ENCODE measurements around the gene CPSF4. TPM values are rescaled to one million over a fixed set of nuclear protein-coding genes. Genes with fewer than 3 reads are reported as not detected.

The CPSF4 gene
- total and polyA plus RNA-seq, 4 experiments from 2014 or later: 21.9 to 54.7 (median 38.0) TPM

DNA sequence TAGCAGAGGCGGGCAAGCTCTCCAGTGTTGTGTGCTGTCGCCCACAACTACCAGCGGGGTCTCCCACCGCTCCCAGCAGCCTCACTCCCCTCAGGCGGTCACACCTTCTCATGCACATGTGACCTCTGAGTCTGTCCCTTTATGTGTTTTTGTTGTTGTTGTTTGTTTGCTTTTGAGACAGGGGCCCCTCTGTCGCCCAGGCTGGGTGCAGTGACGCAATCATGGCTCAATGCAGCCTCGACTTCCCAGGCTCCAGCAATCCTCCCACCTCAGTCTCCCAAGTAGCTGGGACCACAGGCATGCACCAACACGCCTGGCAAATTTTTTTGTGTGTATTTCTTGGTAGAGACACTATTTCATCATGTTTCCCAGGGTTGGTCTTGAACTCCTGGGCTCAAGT lies 1.5 kb downstream of the CPSF4 start:
- no peak overlapping the region for H3K27ac ChIP-seq (ENCODE audit: low read depth, low read length)
- peaks cover 17% of the 10 kb centered on the region for H3K4me1 ChIP-seq (ENCODE audit: insufficient read depth, low read length)
- H3K9me3 ChIP-seq (ENCODE audit: control insufficient read depth in 1 of 2, low read length in 2 of 2): no peaks in the 10 kb centered on the region
- DNase-seq: no peak
- ChIA-PET POLR2A (ENCODE audit: partially characterized antibody) (interaction anchor here (1.0 to 3.1 kb wide), 3 partner anchors 10 to 60 kb away, joined by 3 to 25 read pairs (median 3); partner anchors contain the start of genes BUD31, PDAP1 and ZNF394), CTCF (ENCODE audit: partially characterized antibody) (no interaction called here)
- H3K27ac Mint-ChIP-seq: peak overlapping the region in 6 of 7 donors; percentile 22 to 95 (median 92)
- peak overlapping the region; percentile 95 to 98 (median 97) for H3K4me3 Mint-ChIP-seq
- no peaks in the 10 kb centered on the region for H3K27me3 ChIP-seq (ENCODE audit: insufficient read depth, low read length)
- peaks cover 17 to 40% (median 30%) of the 10 kb centered on the region in 4 donors for H3K4me1 Mint-ChIP-seq
- intact Hi-C loops (cut with micrococcal nuclease): no loop called here
- H3K36me3 Mint-ChIP-seq: peaks cover 3 to 25% of the 10 kb centered on the region in 2 donors
- H3K4me3 ChIP-seq (ENCODE audit: low read length in 2 of 2): peak overlapping the region in 1 of 2 donors; percentile 77
- no peaks in the 10 kb centered on the region for H3K27me3 Mint-ChIP-seq
- no peaks in the 10 kb centered on the region for H3K9me3 Mint-ChIP-seq
- H3K36me3 ChIP-seq (ENCODE audit: insufficient read depth, low read length): peaks cover 9% of the 10 kb centered on the region

DNA sequence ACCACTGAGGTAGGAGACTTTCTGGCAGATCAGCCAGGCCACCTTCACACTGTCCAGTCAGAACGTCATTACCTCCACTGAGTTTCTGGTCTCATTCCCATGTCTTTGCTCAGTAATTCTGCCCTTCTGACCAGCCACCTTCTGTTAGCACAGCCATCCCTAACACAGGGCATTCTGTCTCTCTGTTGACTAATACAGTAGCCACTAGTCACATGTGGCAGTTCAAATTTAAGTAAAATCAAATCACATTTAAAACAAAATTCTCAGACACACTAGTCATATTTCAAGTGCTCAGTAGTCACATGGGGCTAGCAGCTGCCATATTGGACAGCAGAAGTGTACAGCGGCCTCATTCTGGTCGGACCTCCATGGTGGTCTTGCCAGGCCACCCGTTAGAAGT lies 7.4 kb downstream of the CPSF4 start:
- Histone ChIP-seq H3K27ac (ENCODE audit: low read depth, low read length) (no peak overlapping the region), H3K4me3 (ENCODE audit: low read length in 2 of 2) (no peak overlapping the region), H3K9me3 (ENCODE audit: control insufficient read depth in 1 of 2, low read length in 2 of 2) (no peaks in the 10 kb centered on the region), H3K36me3 (ENCODE audit: insufficient read depth, low read length) (peaks cover 47% of the 10 kb centered on the region), H3K4me1 (ENCODE audit: insufficient read depth, low read length) (no peaks in the 10 kb centered on the region), H3K27me3 (ENCODE audit: insufficient read depth, low read length) (no peaks in the 10 kb centered on the region)
- DNase-seq: no peak
- H3K9me3 Mint-ChIP-seq: no peaks in the 10 kb centered on the region
- intact Hi-C loops (cut with micrococcal nuclease): no loop called here
- H3K4me3 Mint-ChIP-seq: no peak overlapping the region
- no peaks in the 10 kb centered on the region for H3K27me3 Mint-ChIP-seq
- H3K4me1 Mint-ChIP-seq: peaks cover 2 to 19% (median 10%) of the 10 kb centered on the region in 4 donors
- H3K27ac Mint-ChIP-seq: peak overlapping the region in 1 of 7 donors; percentile 59
- CTCF ChIA-PET (ENCODE audit: partially characterized antibody): no interaction called here
- POLR2A ChIA-PET (ENCODE audit: partially characterized antibody): no interaction called here
- H3K36me3 Mint-ChIP-seq: peaks cover 19 to 49% of the 10 kb centered on the region in 2 donors

DNA sequence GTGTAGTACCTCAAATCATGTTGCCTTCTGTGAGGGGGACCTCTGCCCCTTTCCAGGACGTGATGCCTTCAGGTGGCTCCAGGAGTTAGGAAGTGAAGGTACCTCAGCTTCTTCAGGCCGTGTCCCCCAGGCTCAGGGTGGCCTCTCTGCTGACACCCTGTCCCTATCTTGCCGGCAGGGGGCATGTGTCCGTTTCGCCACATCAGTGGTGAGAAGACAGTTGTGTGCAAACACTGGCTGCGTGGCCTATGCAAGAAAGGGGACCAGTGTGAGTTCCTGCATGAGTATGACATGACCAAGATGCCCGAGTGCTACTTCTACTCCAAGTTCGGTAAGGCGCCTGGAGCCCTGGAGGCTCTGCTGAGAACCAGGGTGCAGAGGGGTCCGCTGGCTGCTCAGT lies 9.2 kb downstream of the CPSF4 start:
- Histone ChIP-seq H3K27me3 (ENCODE audit: insufficient read depth, low read length) (no peaks in the 10 kb centered on the region), H3K4me3 (ENCODE audit: low read length in 2 of 2) (no peak overlapping the region), H3K27ac (ENCODE audit: low read depth, low read length) (no peak overlapping the region), H3K36me3 (ENCODE audit: insufficient read depth, low read length) (peaks cover 47% of the 10 kb centered on the region), H3K9me3 (ENCODE audit: control insufficient read depth in 1 of 2, low read length in 2 of 2) (no peaks in the 10 kb centered on the region), H3K4me1 (ENCODE audit: insufficient read depth, low read length) (no peaks in the 10 kb centered on the region)
- DNase-seq: no peak
- Mint-ChIP-seq H3K9me3 (no peaks in the 10 kb centered on the region), H3K27me3 (no peaks in the 10 kb centered on the region), H3K36me3 (peaks cover 20 to 47% of the 10 kb centered on the region in 2 donors), H3K27ac (peak overlapping the region in 1 of 7 donors; percentile 80), H3K4me3 (no peak overlapping the region), H3K4me1 (peaks cover 0 to 11% (median 5%) of the 10 kb centered on the region in 4 donors)
- intact Hi-C loops (cut with micrococcal nuclease): no loop called here
- ChIA-PET CTCF (ENCODE audit: partially characterized antibody) (no interaction called here), POLR2A (ENCODE audit: partially characterized antibody) (interaction anchor here (0.6 to 1.1 kb wide), 2 partner anchors 18 to 40 kb away, joined by 3 read pairs; partner anchors contain the start of genes ATP5MF and PDAP1)

DNA sequence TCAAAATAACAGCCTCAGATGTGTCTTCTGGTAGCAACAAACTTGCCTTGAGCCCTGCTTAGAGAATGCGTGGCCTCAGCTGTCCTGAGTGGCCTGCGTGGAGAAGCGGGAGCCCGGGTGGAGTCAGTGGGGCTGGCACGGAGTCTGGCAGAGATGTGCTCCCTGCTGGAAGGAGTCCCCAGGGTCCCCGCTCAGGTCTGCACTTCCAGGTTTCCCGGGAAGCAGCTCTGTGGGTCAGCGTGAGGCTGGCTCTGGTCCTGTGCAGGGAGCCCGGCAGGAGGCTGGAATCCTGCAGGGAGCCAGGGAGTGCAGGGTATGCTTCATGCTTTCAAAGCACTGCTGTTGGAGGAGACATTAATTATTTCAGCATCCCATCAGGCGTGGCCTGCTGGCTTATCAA lies 10.1 kb downstream of the CPSF4 start:
- Mint-ChIP-seq H3K27ac (no peak overlapping the region), H3K27me3 (no peaks in the 10 kb centered on the region), H3K36me3 (peaks cover 23 to 46% of the 10 kb centered on the region in 2 donors), H3K4me3 (no peak overlapping the region), H3K4me1 (peaks cover 0 to 5% (median 2%) of the 10 kb centered on the region in 4 donors), H3K9me3 (no peaks in the 10 kb centered on the region)
- no peak overlapping the region for H3K4me3 ChIP-seq (ENCODE audit: low read length in 2 of 2)
- ChIA-PET CTCF (ENCODE audit: partially characterized antibody) (no interaction called here), POLR2A (ENCODE audit: partially characterized antibody) (interaction anchor here (0.7 to 1.1 kb wide), 2 partner anchors 17 to 40 kb away, joined by 3 read pairs; partner anchors contain the start of genes ATP5MF, BUD31 and PDAP1)
- H3K9me3 ChIP-seq (ENCODE audit: control insufficient read depth in 1 of 2, low read length in 2 of 2): no peaks in the 10 kb centered on the region
- intact Hi-C loops (cut with micrococcal nuclease): no loop called here
- peaks cover 50% of the 10 kb centered on the region for H3K36me3 ChIP-seq (ENCODE audit: insufficient read depth, low read length)
- H3K27me3 ChIP-seq (ENCODE audit: insufficient read depth, low read length): no peaks in the 10 kb centered on the region
- H3K27ac ChIP-seq (ENCODE audit: low read depth, low read length): no peak overlapping the region
- no peak for DNase-seq
- no peaks in the 10 kb centered on the region for H3K4me1 ChIP-seq (ENCODE audit: insufficient read depth, low read length)

DNA sequence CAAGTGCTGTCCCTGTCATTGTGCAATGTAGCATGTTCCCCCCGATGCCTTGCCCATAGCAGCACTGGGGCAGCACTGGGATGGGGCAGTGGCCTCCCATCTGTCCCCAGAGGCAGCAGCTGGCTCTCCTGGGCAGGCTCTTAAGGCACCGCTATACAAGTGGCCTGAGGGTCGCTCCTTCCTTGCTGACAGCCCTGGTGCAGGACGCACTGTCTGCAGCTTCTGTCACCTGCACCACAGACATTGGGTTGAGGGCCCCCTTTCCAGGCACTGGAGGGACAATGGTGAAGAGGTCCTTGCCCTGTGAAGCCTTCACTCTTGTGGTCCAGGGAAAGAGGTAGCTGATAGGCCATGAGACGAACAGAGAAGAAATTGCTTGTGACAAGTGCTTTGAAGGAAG lies 10.6 kb downstream of the CPSF4 start:
- no peaks in the 10 kb centered on the region for H3K9me3 Mint-ChIP-seq
- Histone ChIP-seq H3K9me3 (ENCODE audit: control insufficient read depth in 1 of 2, low read length in 2 of 2) (no peaks in the 10 kb centered on the region), H3K27me3 (ENCODE audit: insufficient read depth, low read length) (no peaks in the 10 kb centered on the region), H3K27ac (ENCODE audit: low read depth, low read length) (no peak overlapping the region), H3K4me3 (ENCODE audit: low read length in 2 of 2) (no peak overlapping the region), H3K4me1 (ENCODE audit: insufficient read depth, low read length) (no peaks in the 10 kb centered on the region), H3K36me3 (ENCODE audit: insufficient read depth, low read length) (peaks cover 55% of the 10 kb centered on the region)
- ChIA-PET POLR2A (ENCODE audit: partially characterized antibody) (interaction anchor here (0.7 to 1.5 kb wide), 2 partner anchors 16 to 40 kb away, joined by 3 read pairs; partner anchors contain the start of genes ATP5MF, BUD31 and PDAP1), CTCF (ENCODE audit: partially characterized antibody) (no interaction called here)
- no peak overlapping the region for H3K4me3 Mint-ChIP-seq
- H3K27me3 Mint-ChIP-seq: no peaks in the 10 kb centered on the region
- intact Hi-C loops (cut with micrococcal nuclease): no loop called here
- DNase-seq: no peak
- peaks cover 24 to 50% of the 10 kb centered on the region in 2 donors for H3K36me3 Mint-ChIP-seq
- peaks cover 0 to 5% (median 2%) of the 10 kb centered on the region in 4 donors for H3K4me1 Mint-ChIP-seq
- peak overlapping the region in 3 of 7 donors; percentile 38 to 47 (median 42) for H3K27ac Mint-ChIP-seq

DNA sequence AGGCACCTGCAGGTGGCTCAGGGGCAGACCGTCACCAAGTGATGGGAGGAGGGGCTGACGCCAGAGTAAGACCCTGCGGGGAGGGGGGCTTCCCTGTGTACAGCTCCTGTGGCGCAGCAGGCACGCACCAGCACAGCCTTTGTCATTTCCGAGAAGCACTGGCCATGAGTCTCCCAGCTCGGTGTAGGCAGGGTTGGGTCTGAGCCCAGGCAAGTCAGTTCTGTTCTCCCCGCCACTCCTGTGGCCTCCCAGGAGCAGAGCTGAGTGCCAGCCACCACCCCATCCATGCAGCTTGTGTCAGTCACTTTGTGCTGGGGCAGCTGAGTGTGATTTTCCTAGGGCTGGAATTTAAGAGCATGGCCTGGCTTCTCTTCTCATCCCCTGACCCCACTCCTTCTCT lies 13.2 kb downstream of the CPSF4 start:
- Mint-ChIP-seq H3K36me3 (peaks cover 14 to 56% of the 10 kb centered on the region in 2 donors), H3K9me3 (no peaks in the 10 kb centered on the region), H3K4me1 (peaks cover 0 to 5% (median 1%) of the 10 kb centered on the region in 4 donors), H3K27me3 (no peaks in the 10 kb centered on the region), H3K27ac (peak overlapping the region in 1 of 7 donors; percentile 12), H3K4me3 (no peak overlapping the region)
- intact Hi-C loops (cut with micrococcal nuclease): no loop called here
- H3K27me3 ChIP-seq (ENCODE audit: insufficient read depth, low read length): no peaks in the 10 kb centered on the region
- no peak overlapping the region for H3K4me3 ChIP-seq (ENCODE audit: low read length in 2 of 2)
- H3K27ac ChIP-seq (ENCODE audit: low read depth, low read length): no peak overlapping the region
- peaks cover 55% of the 10 kb centered on the region for H3K36me3 ChIP-seq (ENCODE audit: insufficient read depth, low read length)
- H3K9me3 ChIP-seq (ENCODE audit: control insufficient read depth in 1 of 2, low read length in 2 of 2): no peaks in the 10 kb centered on the region
- no peak for DNase-seq
- POLR2A ChIA-PET (ENCODE audit: partially characterized antibody): no interaction called here
- H3K4me1 ChIP-seq (ENCODE audit: insufficient read depth, low read length): no peaks in the 10 kb centered on the region
- CTCF ChIA-PET (ENCODE audit: partially characterized antibody): no interaction called here

DNA sequence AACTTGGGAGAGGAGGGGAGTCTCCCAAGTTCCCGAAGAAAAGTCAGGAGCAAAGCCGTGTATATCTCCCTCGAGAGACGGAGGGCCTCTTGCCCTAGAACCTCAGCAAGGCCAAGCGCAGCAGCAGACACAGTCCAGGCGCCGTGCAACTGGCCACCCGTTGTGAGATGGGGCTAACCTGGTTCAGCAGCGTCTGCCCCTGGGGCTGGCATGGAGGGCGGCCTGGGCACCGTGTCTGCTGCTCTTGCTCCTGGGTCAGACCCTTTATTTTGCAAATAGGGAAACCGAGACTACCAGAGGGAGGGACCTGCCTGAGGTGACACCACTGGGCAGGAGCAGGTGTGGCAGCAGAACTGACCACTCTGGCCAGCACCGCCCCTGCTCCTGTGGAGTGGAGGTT lies 13.8 kb downstream of the CPSF4 start:
- Mint-ChIP-seq H3K27me3 (no peaks in the 10 kb centered on the region), H3K27ac (peak overlapping the region in 1 of 7 donors; percentile 12), H3K9me3 (no peaks in the 10 kb centered on the region), H3K36me3 (peaks cover 16 to 59% of the 10 kb centered on the region in 2 donors), H3K4me1 (peaks cover 0 to 5% (median 1%) of the 10 kb centered on the region in 4 donors), H3K4me3 (no peak overlapping the region)
- ChIA-PET CTCF (ENCODE audit: partially characterized antibody) (no interaction called here), POLR2A (ENCODE audit: partially characterized antibody) (no interaction called here)
- DNase-seq: no peak
- Histone ChIP-seq H3K36me3 (ENCODE audit: insufficient read depth, low read length) (peaks cover 61% of the 10 kb centered on the region), H3K27me3 (ENCODE audit: insufficient read depth, low read length) (no peaks in the 10 kb centered on the region), H3K4me1 (ENCODE audit: insufficient read depth, low read length) (no peaks in the 10 kb centered on the region), H3K9me3 (ENCODE audit: control insufficient read depth in 1 of 2, low read length in 2 of 2) (no peaks in the 10 kb centered on the region), H3K27ac (ENCODE audit: low read depth, low read length) (no peak overlapping the region), H3K4me3 (ENCODE audit: low read length in 2 of 2) (no peak overlapping the region)
- intact Hi-C loops (cut with micrococcal nuclease): no loop called here

All from CD4-positive, alpha-beta memory T cell (primary cell).